B cell (primary cell): ENCODE measurements around the gene VAMP8.

Source experiments
- CTCF ChIP-seq: fragments of 200-600 bp; IDR thresholded peaks from one replicate; pipeline ENCODE4 v1.8.0; 2022; ENCODE audit warnings: antibody characterized with exemption, mild to moderate bottlenecking
- EZH2 ChIP-seq: IDR thresholded peaks from 2 replicates; pipeline ENCODE4 v1.6.1; 2012; ENCODE audit warnings: borderline replicate concordance, low read depth, mild to moderate bottlenecking, moderate library complexity, low read length; ENCODE audit not compliant: insufficient read depth, poor library complexity, severe bottlenecking

GRCh38 chr2:85605406-85606115 lies 28.2 kb downstream of the VAMP8 start:
- TF ChIP-seq CTCF (no peak), EZH2 (no peak)
